SH-SY5Y (cell line): Measurements from ENCODE around the gene MEGF6.

Experiments
- GATA2 ChIP-seq: IDR thresholded peaks from 2 replicates; pipeline ENCODE4 v1.6.1; 2011; ENCODE audit warnings: mild to moderate bottlenecking, low read depth, low read length
- GATA3 ChIP-seq: IDR thresholded peaks from 2 replicates; pipeline ENCODE4 v1.6.1; 2011; ENCODE audit warnings: low read depth, mild to moderate bottlenecking, low read length, moderate library complexity

DNA sequence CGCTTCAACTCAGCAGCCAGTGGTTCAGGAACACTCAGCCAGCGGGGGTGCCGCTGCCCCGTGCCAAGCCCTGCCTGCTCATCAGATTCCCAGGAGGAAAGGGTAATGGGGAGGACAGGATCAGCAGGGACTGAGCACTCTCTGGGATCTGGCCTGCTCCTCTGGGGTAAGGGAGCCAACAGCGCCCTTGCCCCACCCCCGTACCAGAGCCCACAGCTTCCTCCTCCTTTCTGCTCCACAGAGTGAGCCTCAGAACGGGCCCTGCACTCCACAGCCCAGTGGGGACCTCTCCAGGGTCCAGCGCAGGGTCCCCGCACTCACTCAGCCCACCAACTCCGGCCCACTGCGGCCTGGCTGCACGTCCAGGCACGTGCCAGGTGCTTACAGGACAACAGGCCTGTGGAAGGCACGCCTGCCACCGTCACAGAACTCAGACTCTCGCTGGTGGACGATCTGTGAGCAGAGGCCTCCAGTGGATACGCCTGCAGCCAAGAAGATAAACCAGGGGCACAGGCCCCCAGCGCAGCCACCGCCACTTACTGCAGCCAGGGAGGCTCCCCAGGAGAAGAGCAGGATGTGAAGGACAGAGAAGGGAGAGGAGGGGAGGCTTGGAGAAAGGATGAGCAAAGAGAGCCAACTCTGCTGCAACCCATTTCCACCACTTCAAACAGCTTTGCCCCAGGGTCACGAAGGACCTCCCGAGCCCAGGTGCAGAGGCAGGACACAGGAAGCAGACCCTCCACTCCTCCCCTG lies 2.1 kb downstream of the MEGF6 start:
- TF ChIP-seq GATA3 (no peak), GATA2 (no peak)
